Measurements from ENCODE around the gene SLC25A33. TPM values are rescaled to one million over a fixed set of nuclear protein-coding genes. Genes with fewer than 3 reads are reported as not detected.

SLC25A33 gene
- total RNA-seq, 2 experiments from 2014 or later = 2.6 to 3.0 TPM

GRCh38 chr1:9630331-9631111 lies 91.3 kb downstream of the SLC25A33 start:
- Mint-ChIP-seq H3K4me3 (peak overlapping the region; percentile 87), H3K36me3 (ENCODE audit: low read depth) (peaks cover 54% of the 10 kb centered on the region), H3K27ac (peak overlapping the region; percentile 97), H3K9me3 (no peaks in the 10 kb centered on the region), H3K27me3 (peaks cover 2% of the 10 kb centered on the region), H3K4me1 (peaks cover 74% of the 10 kb centered on the region)
- DNase-seq = peak; percentile 24
- CTCF ChIA-PET = interaction anchor here (0.8 to 7.2 kb wide), 6 partner anchors 15 to 235 kb away, joined by 3 to 144 read pairs (median 6); partner anchors contain the start of gene PIK3CD
- POLR2A ChIA-PET = interaction anchor here (1.0 to 7.2 kb wide), 14 partner anchors 14 to 238 kb away, joined by 3 to 422 read pairs (median 5); partner anchors contain the start of gene PIK3CD

GRCh38 chr1:9631613-9632012 lies 92.3 kb downstream of the SLC25A33 start:
- H3K36me3 Mint-ChIP-seq (ENCODE audit: low read depth) = peaks cover 63% of the 10 kb centered on the region
- H3K4me3 Mint-ChIP-seq = peak overlapping the region; percentile 87
- peak overlapping the region; percentile 97 for H3K27ac Mint-ChIP-seq
- H3K4me1 Mint-ChIP-seq = peaks cover 66% of the 10 kb centered on the region
- no peaks in the 10 kb centered on the region for H3K27me3 Mint-ChIP-seq
- no peaks in the 10 kb centered on the region for H3K9me3 Mint-ChIP-seq
- no peak for DNase-seq
- ChIA-PET POLR2A (interaction anchor here (1.2 to 7.2 kb wide), 7 partner anchors 13 to 86 kb away, joined by 4 to 422 read pairs (median 22); partner anchors contain the start of gene PIK3CD), CTCF (interaction anchor here (1.3 to 7.2 kb wide), 4 partner anchors 22 to 234 kb away, joined by 4 to 144 read pairs (median 48); partner anchors contain the start of gene PIK3CD)

GRCh38 chr1:9633493-9633892 lies 94.2 kb downstream of the SLC25A33 start:
- DNase-seq = no peak
- no peaks in the 10 kb centered on the region for H3K9me3 Mint-ChIP-seq
- H3K27ac Mint-ChIP-seq = no peak overlapping the region
- no peaks in the 10 kb centered on the region for H3K27me3 Mint-ChIP-seq
- POLR2A ChIA-PET = interaction anchor here (6.0 kb wide), 1 partner anchor 11 kb away, joined by 39 read pairs; no protein-coding TSS in a partner anchor
- H3K4me1 Mint-ChIP-seq = peaks cover 60% of the 10 kb centered on the region
- peaks cover 77% of the 10 kb centered on the region for H3K36me3 Mint-ChIP-seq (ENCODE audit: low read depth)
- CTCF ChIA-PET = no interaction called here
- no peak overlapping the region for H3K4me3 Mint-ChIP-seq

GRCh38 chr1:9634582-9634981 lies 95.3 kb downstream of the SLC25A33 start:
- H3K36me3 Mint-ChIP-seq (ENCODE audit: low read depth) = peaks cover 82% of the 10 kb centered on the region
- H3K9me3 Mint-ChIP-seq = no peaks in the 10 kb centered on the region
- ChIA-PET CTCF (no interaction called here), POLR2A (interaction anchor here (0.6 kb wide), 1 partner anchor 18 kb away, joined by 3 read pairs; no protein-coding TSS in a partner anchor)
- no peak for DNase-seq
- H3K4me3 Mint-ChIP-seq = no peak overlapping the region
- no peak overlapping the region for H3K27ac Mint-ChIP-seq
- no peaks in the 10 kb centered on the region for H3K27me3 Mint-ChIP-seq
- peaks cover 60% of the 10 kb centered on the region for H3K4me1 Mint-ChIP-seq

Other genes with a start within 250 kb of the SLC25A33 start
- 10 to 100 TPM; 17.4 to 18.0 TPM for gene SPSB1, start 246.6 kb upstream of the SLC25A33 start, total RNA-seq
- 10 to 100 TPM; 12.4 to 13.4 TPM for gene TMEM201, start 49.4 kb downstream of the SLC25A33 start, total RNA-seq
- gene PIK3CD, start 112.3 kb downstream of the SLC25A33 start, total RNA-seq = 100 to 1,000 TPM; 211 to 214 TPM

All from activated CD4-positive, alpha-beta memory T cell treated with anti-CD3 and anti-CD28 coated beads, Interleukin-2, amount 10 ng/mL, durations not matched to agents 7 days and 5 days (primary cell).